ENCODE data around the gene IKZF2.

The IKZF2 gene

DNA sequence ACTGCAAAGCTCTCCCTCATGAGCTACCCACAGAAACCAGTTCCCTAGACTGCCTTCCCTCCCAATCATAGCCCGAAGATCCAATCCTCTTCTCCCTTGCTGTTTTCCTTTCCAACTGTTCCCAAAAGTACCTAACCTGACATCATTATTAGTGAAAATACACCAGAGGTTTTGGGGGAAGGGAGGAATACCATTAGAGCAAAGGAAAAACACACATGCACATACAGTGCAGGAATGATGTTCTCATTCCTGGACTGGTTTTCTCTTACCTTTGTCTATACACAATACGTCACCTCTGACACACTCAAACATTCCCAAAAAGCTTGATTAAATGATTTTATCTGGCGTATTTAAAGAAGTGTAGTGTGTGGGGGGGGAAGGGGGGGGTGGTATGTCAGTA lies 46.2 kb downstream of the IKZF2 start:
- TF ChIP-seq, protein P1, sequence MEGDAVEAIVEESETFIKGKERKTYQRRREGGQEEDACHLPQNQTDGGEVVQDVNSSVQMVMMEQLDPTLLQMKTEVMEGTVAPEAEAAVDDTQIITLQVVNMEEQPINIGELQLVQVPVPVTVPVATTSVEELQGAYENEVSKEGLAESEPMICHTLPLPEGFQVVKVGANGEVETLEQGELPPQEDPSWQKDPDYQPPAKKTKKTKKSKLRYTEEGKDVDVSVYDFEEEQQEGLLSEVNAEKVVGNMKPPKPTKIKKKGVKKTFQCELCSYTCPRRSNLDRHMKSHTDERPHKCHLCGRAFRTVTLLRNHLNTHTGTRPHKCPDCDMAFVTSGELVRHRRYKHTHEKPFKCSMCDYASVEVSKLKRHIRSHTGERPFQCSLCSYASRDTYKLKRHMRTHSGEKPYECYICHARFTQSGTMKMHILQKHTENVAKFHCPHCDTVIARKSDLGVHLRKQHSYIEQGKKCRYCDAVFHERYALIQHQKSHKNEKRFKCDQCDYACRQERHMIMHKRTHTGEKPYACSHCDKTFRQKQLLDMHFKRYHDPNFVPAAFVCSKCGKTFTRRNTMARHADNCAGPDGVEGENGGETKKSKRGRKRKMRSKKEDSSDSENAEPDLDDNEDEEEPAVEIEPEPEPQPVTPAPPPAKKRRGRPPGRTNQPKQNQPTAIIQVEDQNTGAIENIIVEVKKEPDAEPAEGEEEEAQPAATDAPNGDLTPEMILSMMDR (IDR thresholded peaks at IDR 0.05; ENCODE audit: low read depth, low read length, missing control alignments), result no peak
- H3K4me3 ChIP-seq (ENCODE audit: low read depth, low read length), result no peak overlapping the region
- in situ Hi-C loops (cut with HindIII; ENCODE audit: low sequenced_read_pairs), result no loop called here
- DNase-seq (ENCODE audit: low read depth), result no peak

DNA sequence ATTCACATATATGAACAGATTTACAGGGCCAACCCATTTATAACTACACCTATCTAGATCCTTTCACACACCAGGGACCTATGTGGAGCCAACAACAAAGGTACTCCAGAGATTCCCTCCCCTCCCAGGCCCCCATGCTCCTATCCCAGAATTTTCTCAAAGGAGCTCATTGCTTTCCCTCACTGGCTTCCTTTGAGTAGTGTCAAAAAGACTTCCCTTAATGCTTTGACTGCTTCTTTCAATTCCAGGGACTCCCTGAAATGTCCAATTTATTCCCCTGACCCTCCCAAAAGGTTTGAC lies 46.6 kb downstream of the IKZF2 start:
- in situ Hi-C loops (cut with HindIII; ENCODE audit: low sequenced_read_pairs), result no loop called here
- H3K4me3 ChIP-seq (ENCODE audit: low read depth, low read length), result no peak overlapping the region
- DNase-seq (ENCODE audit: low read depth), result no peak
- TF ChIP-seq, protein P1 (IDR thresholded peaks at IDR 0.05; ENCODE audit: low read depth, low read length, missing control alignments), result no peak

DNA sequence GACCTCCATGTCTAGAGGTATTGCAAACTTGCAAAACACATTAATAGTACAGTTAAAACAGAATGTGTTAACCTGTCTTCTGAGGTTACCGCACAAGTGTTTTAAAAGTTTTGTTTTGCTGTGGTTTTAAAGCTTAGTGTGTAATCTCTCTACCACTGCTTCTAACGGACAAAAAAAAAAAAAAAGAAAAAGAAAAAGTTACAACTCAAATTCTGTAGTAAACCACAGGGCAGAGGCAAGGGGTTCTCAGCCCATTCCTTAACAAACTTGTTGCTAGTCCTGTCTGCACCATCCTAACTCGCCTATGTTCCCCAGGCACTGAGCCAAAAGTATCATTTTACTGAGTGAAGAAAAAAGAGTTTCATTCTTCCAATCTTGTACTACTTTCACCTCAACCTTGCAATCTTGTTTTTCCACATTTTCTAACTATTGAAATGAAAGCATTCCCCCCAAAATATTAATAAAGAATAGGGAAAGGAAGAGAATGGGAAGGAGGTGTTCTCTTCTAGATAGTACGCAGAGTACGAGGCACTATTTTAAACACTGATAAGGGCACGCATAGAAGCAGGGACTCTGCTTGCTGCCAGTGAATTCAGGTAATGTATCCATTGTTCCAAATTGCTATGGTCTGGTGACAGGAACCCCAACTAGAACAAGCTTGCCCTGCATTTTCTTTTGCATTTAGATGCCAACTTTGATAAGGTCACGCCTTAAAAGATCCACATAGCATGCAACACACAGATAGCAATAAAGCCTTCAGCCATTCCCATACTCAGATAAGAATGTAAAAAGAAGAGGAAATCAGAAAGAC lies 47.1 kb downstream of the IKZF2 start:
- TF ChIP-seq, protein P1 (IDR thresholded peaks at IDR 0.05; ENCODE audit: low read depth, low read length, missing control alignments), result no peak
- in situ Hi-C loops (cut with HindIII; ENCODE audit: low sequenced_read_pairs), result no loop called here
- peak; percentile 59 for DNase-seq (ENCODE audit: low read depth)
- no peak overlapping the region for H3K4me3 ChIP-seq (ENCODE audit: low read depth, low read length)

DNA sequence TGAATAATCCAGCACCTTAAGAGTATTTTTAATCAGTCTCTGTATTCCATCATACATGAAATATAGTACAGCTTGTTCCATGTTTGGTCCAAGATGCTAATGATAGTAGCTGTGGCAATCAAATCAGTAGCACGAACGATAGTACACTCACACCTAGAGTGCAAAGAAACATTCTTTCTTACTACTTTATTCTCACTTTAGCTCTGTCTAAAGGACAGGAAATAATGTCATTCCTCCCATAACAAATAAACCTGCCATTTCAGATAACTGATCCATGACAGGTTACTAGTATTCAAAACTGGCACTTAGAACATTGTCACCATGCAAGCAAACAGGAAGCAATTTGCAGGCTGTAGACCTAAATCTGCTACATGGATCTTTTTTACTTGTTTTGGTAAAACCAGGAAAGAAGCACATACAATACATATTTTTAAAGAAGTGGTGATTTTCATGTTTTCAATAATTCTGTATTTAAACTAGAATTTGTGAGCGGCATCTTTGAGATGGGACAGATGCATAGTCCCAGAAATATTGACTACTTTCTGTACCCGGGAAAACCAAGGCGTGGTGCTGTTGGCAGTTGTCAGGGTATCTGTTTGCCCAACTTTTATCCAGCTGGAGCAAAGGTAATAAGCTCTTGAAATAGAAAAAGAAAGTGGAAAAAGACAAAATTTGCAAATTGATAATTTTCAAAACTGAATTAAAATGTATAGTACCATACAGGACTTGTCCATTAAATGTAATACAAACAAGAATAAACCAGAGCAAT lies 49.5 kb downstream of the IKZF2 start:
- H3K4me3 ChIP-seq (ENCODE audit: low read depth, low read length), result no peak overlapping the region
- in situ Hi-C loops (cut with HindIII; ENCODE audit: low sequenced_read_pairs), result no loop called here
- TF ChIP-seq, protein P1 (IDR thresholded peaks at IDR 0.05; ENCODE audit: low read depth, low read length, missing control alignments), result no peak
- no peak for DNase-seq (ENCODE audit: low read depth)

DNA sequence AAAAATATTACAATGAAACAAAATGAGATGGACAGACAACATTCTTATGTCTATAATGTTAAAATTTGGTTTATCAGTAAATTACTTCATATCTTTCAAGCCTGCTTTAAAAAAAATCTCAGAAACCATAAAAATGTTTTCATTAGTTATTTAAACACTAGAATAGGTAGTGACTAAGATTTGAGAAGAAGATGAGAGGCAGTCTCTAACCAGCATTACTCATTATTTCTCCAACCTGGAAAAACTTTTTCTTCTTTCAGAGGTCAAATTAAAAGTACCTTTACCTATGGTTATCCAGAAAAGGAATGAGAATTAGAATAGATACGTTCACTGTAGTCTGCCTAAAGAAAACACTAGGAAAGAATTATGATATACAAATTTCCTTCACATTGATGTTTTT lies 50.3 kb downstream of the IKZF2 start:
- DNase-seq (ENCODE audit: low read depth), result no peak
- no peak overlapping the region for H3K4me3 ChIP-seq (ENCODE audit: low read depth, low read length)
- in situ Hi-C loops (cut with HindIII; ENCODE audit: low sequenced_read_pairs), result no loop called here
- TF ChIP-seq, protein P1 (IDR thresholded peaks at IDR 0.05; ENCODE audit: low read depth, low read length, missing control alignments), result no peak

DNA sequence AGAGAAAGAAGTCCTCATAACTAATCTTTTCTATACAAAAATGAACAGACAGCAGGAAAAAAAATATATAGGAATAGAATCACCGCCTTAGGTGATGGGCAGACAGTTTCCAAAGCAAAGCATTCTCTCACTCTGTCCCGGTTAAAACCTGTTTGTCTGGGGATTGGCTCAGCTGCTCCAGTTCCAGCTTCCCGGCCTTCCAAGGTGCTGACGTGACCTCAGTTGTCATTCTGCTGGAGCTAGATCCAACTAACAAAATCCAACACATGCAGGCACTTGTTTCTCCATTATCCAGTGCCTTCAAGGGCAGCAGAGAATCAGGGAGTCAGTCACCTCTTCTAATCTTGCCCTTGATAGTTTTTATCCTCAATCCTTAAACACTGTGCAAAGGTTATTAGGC lies 52.8 kb downstream of the IKZF2 start:
- no peak overlapping the region for H3K4me3 ChIP-seq (ENCODE audit: low read depth, low read length)
- in situ Hi-C loops (cut with HindIII; ENCODE audit: low sequenced_read_pairs), result no loop called here
- TF ChIP-seq, protein P1 (IDR thresholded peaks at IDR 0.05; ENCODE audit: low read depth, low read length, missing control alignments), result no peak
- DNase-seq (ENCODE audit: low read depth), result no peak

Measured in astrocyte of the cerebellum (primary cell).